Testis (tissue), 5 donors: ENCODE data around the gene MEF2C. TPM values are rescaled to one million over a fixed set of nuclear protein-coding genes. Genes with fewer than 3 reads are reported as not detected.

Source experiments
- DNase-seq: peaks from one replicate; pipeline ENCODE4 v3.0.0-alpha.2; 2019
- H3K27ac ChIP-seq, 2 donors: fragments of 200-600 bp; sonication (generic); one replicate each; pipeline ENCODE4 v1.5.1; 2019
- H3K27me3 ChIP-seq: fragments of 200-600 bp; sonication (generic); one replicate; pipeline ENCODE4 v1.5.1; 2019
- H3K36me3 ChIP-seq: fragments of 200-600 bp; sonication (generic); one replicate; pipeline ENCODE4 v1.5.1; 2017; ENCODE audit warnings: low read depth; ENCODE audit errors: missing control alignments
- H3K4me1 ChIP-seq: fragments of 200-600 bp; sonication (generic); one replicate; pipeline ENCODE4 v1.5.1; 2019
- H3K4me3 ChIP-seq, 2 donors: fragments of 200-600 bp; sonication (generic); one replicate each; pipeline ENCODE4 v1.5.1; 2017 to 2019
- H3K9me3 ChIP-seq: fragments of 200-600 bp; sonication (generic); one replicate; pipeline ENCODE4 v1.5.1; 2017
- CTCF ChIP-seq, 3 experiments: fragments of 450-650 bp in 2 of 3; fragments of 200-600 bp in 1 of 3; sonication (generic) in 1 of 3; IDR thresholded peaks; one replicate each; pipeline ENCODE4 v1.5.1; 2016 to 2019; ENCODE audit warnings: antibody characterized with exemption in 3 of 3, mild to moderate bottlenecking in 2 of 3, moderate library complexity in 1 of 3
- POLR2A ChIP-seq: fragments of 450-650 bp; IDR thresholded peaks from one replicate; pipeline ENCODE4 v1.6.1; 2017; ENCODE audit warnings: antibody characterized with exemption, mild to moderate bottlenecking, moderate library complexity
- WGBS, 2 donors: methylation state at CpG; one replicate each; pipeline ENCODE4 v1.1.5; 2018; 5-methylcytosine and 5-hydroxymethylcytosine counted together
- intact Hi-C: fragments of 100-400 bp; cut with DNase I; formaldehyde crosslinking; loops from one replicate; pipeline ENCODE4 v1.15.1; 2023; ENCODE audit warnings: low total_unique reads
- long read RNA-seq, 2 donors: transcript quantifications; one replicate each; lab custom pipeline, GENCODE V29; 2026
- polyA plus RNA-seq: library from polyadenylated mRNA; stranded (reverse); fragments of 350-450 nt; fragmentation: Illumina TruSeq; extraction: RNeasy Lipid Tissue Mini Kit (QIAGEN cat#74804); gene quantifications from one replicate; pipeline ENCODE4 v1.2.3, GENCODE V29; 2014; ENCODE audit warnings: low read depth, low replicate concordance; ENCODE audit not compliant: insufficient read depth
- total RNA-seq, 2 donors: library from RNA; depleted of rRNA; stranded (reverse); fragments of >200 nt; gene quantifications; one replicate each; pipeline ENCODE4 v1.2.3, GENCODE V29; 2016

Gene MEF2C
- total RNA-seq (10 to 100 TPM; 19.9 to 53.1 TPM), polyA plus RNA-seq (18.3 TPM)
- long read RNA-seq, donor 1, partial matches to known transcripts: 0 of 9 reads
- long read RNA-seq, donor 1, other reads (novel, unspliced or antisense): 0 of 9 reads
- long read RNA-seq, donor 2, partial matches to known transcripts: 0 of 1 reads
- long read RNA-seq, donor 2, other reads (novel, unspliced or antisense): 0 of 1 reads

- Histone ChIP-seq H3K36me3 (no peaks in the 10 kb centered on the region), H3K4me1 (no peaks in the 10 kb centered on the region), H3K9me3 (no peaks in the 10 kb centered on the region), H3K4me3 (peak within 1 kb of the TSS; percentile 74 to 77), H3K27me3 (no peaks in the 10 kb centered on the region), H3K27ac (peak within 1 kb of the TSS; percentile 90 to 93)
- no peak for TF ChIP-seq POLR2A
- no peak for TF ChIP-seq CTCF (IDR thresholded peaks at IDR 0.05)
- peak; percentile 85 for DNase-seq
- intact Hi-C loops: loop anchor here (10.0 kb wide), 1 partner anchor 148 kb away; no protein-coding TSS in a partner anchor
- WGBS, 2 donors: 0 to 1% methylated on average over 52 of the region's 52 CpGs
These were observed at the start of gene MEF2C for GRCh38 chr5:88883059-88883835. Gene MEF2C, minus strand, starts transcription at chr5:88883184. Its CDS starts 59,396 bp downstream, at chr5:88823788.

- Histone ChIP-seq H3K4me1 (no peaks in the 10 kb centered on the region), H3K27ac (no peak overlapping the region), H3K36me3 (no peaks in the 10 kb centered on the region), H3K27me3 (no peaks in the 10 kb centered on the region), H3K4me3 (no peak overlapping the region), H3K9me3 (no peaks in the 10 kb centered on the region)
- TF ChIP-seq CTCF (IDR thresholded peaks at IDR 0.05) (no peak), POLR2A (no peak)
- 74 to 88% methylated on average over 2 of the region's 2 CpGs for WGBS, 2 donors
- intact Hi-C loops: no loop called here
- no peak for DNase-seq
These were observed 49.6 kb upstream of the MEF2C start for GRCh38 chr5:88932541-88932940.

GRCh38 chr5:88930335-88930734, 47.4 kb upstream of the MEF2C start:
- intact Hi-C loops: no loop called here
- no peaks in the 10 kb centered on the region for H3K36me3 ChIP-seq
- H3K4me1 ChIP-seq: no peaks in the 10 kb centered on the region
- no peak for TF ChIP-seq POLR2A
- TF ChIP-seq CTCF (IDR thresholded peaks at IDR 0.05): no peak
- H3K9me3 ChIP-seq: no peaks in the 10 kb centered on the region
- H3K27me3 ChIP-seq: no peaks in the 10 kb centered on the region
- no peak overlapping the region for H3K4me3 ChIP-seq
- no peak for DNase-seq
- H3K27ac ChIP-seq: no peak overlapping the region
- 97 to 100% methylated on average over 1 of the region's 1 CpG for WGBS, 2 donors

GRCh38 chr5:88929385-88929784, 46.4 kb upstream of the MEF2C start:
- 76 to 87% methylated on average over 6 of the region's 6 CpGs for WGBS, 2 donors
- Histone ChIP-seq H3K27me3 (no peaks in the 10 kb centered on the region), H3K27ac (no peak overlapping the region), H3K4me1 (no peaks in the 10 kb centered on the region), H3K4me3 (no peak overlapping the region), H3K36me3 (no peaks in the 10 kb centered on the region), H3K9me3 (no peaks in the 10 kb centered on the region)
- intact Hi-C loops: no loop called here
- no peak for TF ChIP-seq POLR2A
- no peak for TF ChIP-seq CTCF (IDR thresholded peaks at IDR 0.05)
- no peak for DNase-seq
